GM12873 (cell line): Measurements from ENCODE around the gene ISCU.
A peak's percentile ranks its signal among the peaks of the same experiment; 100 is the strongest.

ENCODE experiments used
- CTCF ChIP-seq: IDR thresholded peaks from 2 replicates; pipeline ENCODE4 v1.5.1; 2012; ENCODE audit warnings: low read depth, mild to moderate bottlenecking, moderate library complexity, low read length, control low read depth; ENCODE audit not compliant: insufficient read depth; ENCODE audit errors: missing control alignments

The ISCU gene

DNA sequence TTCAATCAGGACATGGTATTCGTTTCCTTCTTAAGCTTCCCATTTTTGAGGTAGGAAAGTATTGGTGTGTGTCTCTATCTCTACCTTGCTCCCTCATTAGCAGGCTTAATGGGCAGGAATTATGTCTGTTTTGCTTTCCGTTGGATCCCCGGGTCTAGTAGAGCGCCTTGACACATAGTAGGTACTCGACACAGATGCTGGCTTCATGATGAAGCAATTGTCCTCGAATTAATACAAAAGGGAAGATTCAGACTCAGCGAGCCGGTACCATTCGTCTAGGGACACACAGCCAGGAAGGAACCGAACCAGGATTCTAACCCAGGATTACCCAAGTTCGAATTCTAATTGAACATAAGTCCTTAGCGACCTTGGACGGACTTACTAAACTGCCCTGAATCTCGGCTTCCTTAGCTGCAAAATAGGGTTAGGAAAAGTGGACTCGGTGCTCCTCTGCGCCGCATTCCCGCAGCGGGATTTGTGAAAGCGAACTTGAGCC, 496 bp upstream of the ISCU start:
- TF ChIP-seq CTCF, result no peak

- peak; percentile 92 for TF ChIP-seq CTCF
Observed at GRCh38 chr12:108563136-108563803, 874 bp downstream of the ISCU start.

DNA sequence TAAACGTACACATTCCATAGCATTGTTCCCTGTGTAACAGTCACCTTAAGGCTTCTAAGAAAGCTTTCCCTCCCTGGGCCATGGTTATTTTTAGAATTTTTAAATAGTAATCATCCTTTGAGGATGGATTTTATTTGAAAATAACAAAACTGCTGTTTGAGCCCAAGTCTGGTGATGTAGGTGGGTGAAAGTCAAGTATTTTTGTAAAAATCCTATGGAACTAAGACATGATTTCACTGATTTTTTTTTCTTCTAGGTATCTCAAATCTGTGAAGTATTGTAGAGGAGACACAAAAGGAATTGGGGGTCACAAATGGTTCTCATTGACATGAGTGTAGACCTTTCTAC, 1.4 kb downstream of the ISCU start:
- TF ChIP-seq CTCF, result no peak

- no peak for TF ChIP-seq CTCF
Observed at GRCh38 chr12:108564724-108565123, 2.3 kb downstream of the ISCU start.

GRCh38 chr12:108565146-108565545, 2.8 kb downstream of the ISCU start:
- TF ChIP-seq CTCF, result no peak

- TF ChIP-seq CTCF, result no peak
Observed at GRCh38 chr12:108565976-108566375, 3.6 kb downstream of the ISCU start.

DNA sequence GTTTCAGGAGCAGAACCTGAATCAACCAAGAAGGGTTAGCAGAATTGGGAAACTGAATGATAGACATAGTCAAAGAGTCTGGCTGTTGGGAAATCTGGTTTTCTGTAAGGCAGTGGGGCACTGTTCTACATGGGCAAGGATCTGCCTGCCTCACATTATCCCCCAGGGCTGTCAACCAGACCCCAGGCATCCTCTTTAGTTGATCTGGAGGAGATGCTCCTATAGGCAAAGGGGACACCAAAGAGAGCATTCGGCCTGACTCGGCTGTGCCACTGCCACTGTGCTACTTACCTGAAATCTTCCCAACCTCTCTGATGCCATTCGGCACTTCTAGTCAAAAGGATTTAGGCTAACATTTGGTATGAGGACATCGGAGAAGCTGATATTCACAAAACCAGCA, 4.1 kb downstream of the ISCU start:
- no peak for TF ChIP-seq CTCF
